K562 (cell line): ENCODE results near the gene FAM149A. TPM values are rescaled to one million over a fixed set of nuclear protein-coding genes. Genes with fewer than 3 reads are reported as not detected.

Experiments
- ATAC-seq: fragments of 200-7000 bp; cut with Tn5 transposase; 3 replicates; pipeline ENCODE4 v1.9.1; 2020; ENCODE audit warnings: moderate library complexity
- BruUV-seq: library from RNA; stranded (reverse); fragments of 400-500 nt; replicated peaks from 2 replicates; lab custom pipeline; 2021; lab: Mats Ljungman, UMichigan
- CTCF ChIA-PET: fragments of 300-600 bp; formaldehyde crosslinking; extraction: SDS; loops from one replicate; lab custom pipeline; 2021; ENCODE audit warnings: low intra/inter-chr PET ratio; lab: Yijun Ruan, JAX
- POLR2A ChIA-PET: fragments of 300-600, 350-650 bp; sonication (Branson Sonifier 250); formaldehyde crosslinking; extraction: SDS; loops from one replicate; lab custom pipeline; 2021; ENCODE audit warnings: antibody characterized with exemption, inconsistent platforms; lab: Yijun Ruan, JAX
- DNase-seq, 4 experiments: peaks; one replicate each; pipeline versions ENCODE4 v3.0.0 to v3.0.0-alpha.2; 2011 to 2018; ENCODE audit warnings: low spot score in 3 of 4, mixed read lengths in 3 of 4; ENCODE audit errors: extremely low read depth in 1 of 4
- FAIRE-seq: peaks from 2 replicates; lab custom pipeline; 2011; peaks lifted over from hg19 to GRCh38; lab: Jason Lieb, UNC
- H2AFZ ChIP-seq: 2 replicates; pipeline ENCODE4 v1.6.0; 2011; ENCODE audit warnings: low read depth, low read length, control low read depth, inconsistent platforms
- H3K27ac ChIP-seq: fragments of 200-600 bp; 3 replicates; pipeline ENCODE4 v1.8.0; 2011; ENCODE audit warnings: low read depth, mild to moderate bottlenecking, control low read depth, inconsistent platforms, low read length, moderate library complexity, mixed read lengths; ENCODE audit errors: extremely low read depth
- H3K27me3 ChIP-seq, 2 experiments: fragments of 300-600 bp in 1 of 2; 2 replicates in 1 of 2; 3 replicates in 1 of 2; pipeline versions ENCODE4 v1.6.0 to v1.8.0; 2011; ENCODE audit warnings: inconsistent platforms in 2 of 2, low read length in 2 of 2, mild to moderate bottlenecking in 1 of 2, mixed read lengths in 1 of 2, moderate library complexity in 1 of 2; ENCODE audit not compliant: control insufficient read depth in 2 of 2, insufficient read depth in 2 of 2
- H3K36me3 ChIP-seq: fragments of 300-600 bp; 3 replicates; pipeline ENCODE4 v1.8.0; 2011; ENCODE audit warnings: mild to moderate bottlenecking, low read length, inconsistent platforms; ENCODE audit not compliant: control insufficient read depth, insufficient read depth
- H3K4me1 ChIP-seq, 2 experiments: fragments of 200-600 bp in 1 of 2; replicated peaks in 1 of 2; 2 replicates in 1 of 2; 3 replicates in 1 of 2; pipeline versions ENCODE4 v1.5.1 to v1.8.0; 2011; ENCODE audit warnings: inconsistent platforms in 2 of 2, low read length in 2 of 2, mild to moderate bottlenecking in 1 of 2, mixed read lengths in 1 of 2, moderate library complexity in 1 of 2; ENCODE audit not compliant: control insufficient read depth in 2 of 2, insufficient read depth in 2 of 2
- H3K4me2 ChIP-seq: 2 replicates; pipeline ENCODE4 v1.6.1; 2011; ENCODE audit warnings: low read length, control low read depth, inconsistent platforms, mixed read lengths; ENCODE audit not compliant: insufficient read depth
- H3K4me3 ChIP-seq: fragments of 200-600 bp; sonication (generic), shearing (Covaris generic); 2 replicates; pipeline ENCODE4 v1.5.1; 2016; ENCODE audit warnings: control low read depth, inconsistent platforms
- H3K79me2 ChIP-seq: fragments of 200-600 bp; 3 replicates; pipeline ENCODE4 v1.8.0; 2011; ENCODE audit warnings: low read length, inconsistent platforms; ENCODE audit not compliant: control insufficient read depth, insufficient read depth
- H3K9ac ChIP-seq, 2 experiments: 2 replicates each; pipeline versions ENCODE4 v1.6.0 to v1.6.1; 2011; ENCODE audit warnings: low read depth in 2 of 2, low read length in 2 of 2, control low read depth in 1 of 2, inconsistent platforms in 1 of 2, mild to moderate bottlenecking in 1 of 2, mixed read lengths in 1 of 2; ENCODE audit not compliant: insufficient read depth in 1 of 2
- H3K9me1 ChIP-seq: one replicate; pipeline ENCODE4 v1.6.0; 2011; ENCODE audit warnings: inconsistent platforms, mild to moderate bottlenecking, low read length, moderate library complexity; ENCODE audit not compliant: control insufficient read depth, insufficient read depth
- H3K9me3 ChIP-seq: replicated peaks from 2 replicates; pipeline ENCODE4 v1.5.1; 2011; ENCODE audit warnings: low read depth, low read length, inconsistent platforms; ENCODE audit not compliant: control insufficient read depth, insufficient read depth
- H4K20me1 ChIP-seq: replicated peaks from 2 replicates; pipeline ENCODE4 v1.6.1; 2011; ENCODE audit warnings: low read length, inconsistent platforms, mixed read lengths; ENCODE audit not compliant: control insufficient read depth, insufficient read depth
- ADNP ChIP-seq: fragments of 200-800 bp; sonication (Bioruptor generic); IDR thresholded peaks from 2 replicates; pipeline ENCODE4 v1.6.1; 2016; ENCODE audit warnings: missing genetic modification characterization, missing compliant biosample characterization
- CREB1 ChIP-seq, 2 experiments: sonication (generic) in 1 of 2; formaldehyde crosslinking in 1 of 2; IDR thresholded peaks; 2 replicates each; pipeline versions ENCODE4 v1.6.1 to v1.8.0; 2012 to 2022; ENCODE audit warnings: inconsistent platforms in 1 of 2, mild to moderate bottlenecking in 1 of 2, missing genetic modification reagents in 1 of 2, moderate library complexity in 1 of 2
- EHMT2 ChIP-seq: fragments of 450-650 bp; IDR thresholded peaks from 2 replicates; pipeline ENCODE4 v1.6.1; 2018; ENCODE audit warnings: antibody characterized with exemption
- HMGXB4 ChIP-seq: sonication (generic); formaldehyde crosslinking; IDR thresholded peaks from 2 replicates; pipeline ENCODE4 v1.8.1; 2023; ENCODE audit warnings: mild to moderate bottlenecking, missing genetic modification reagents
- HNRNPUL1 ChIP-seq: fragments of 200-400 bp; formaldehyde crosslinking; IDR thresholded peaks from 2 replicates; pipeline ENCODE4 v1.6.1; 2017; ENCODE audit warnings: low read length
- PCBP2 ChIP-seq: fragments of 200-400 bp; formaldehyde crosslinking; IDR thresholded peaks from 2 replicates; pipeline ENCODE4 v1.6.1; 2018; ENCODE audit warnings: low read length, low read depth, mild to moderate bottlenecking, moderate library complexity; ENCODE audit not compliant: poor library complexity, severe bottlenecking
- RFX1 ChIP-seq: fragments of 450-650 bp; IDR thresholded peaks from 2 replicates; pipeline ENCODE4 v1.6.1; 2016; ENCODE audit warnings: mild to moderate bottlenecking, moderate library complexity
- RHOXF2B ChIP-seq: fragments of 250-450 bp; sonication (Bioruptor Pico); conservative IDR thresholded peaks from 2 replicates; pipeline ENCODE4 v1.5.1; 2021
- YY1 ChIP-seq, 3 experiments: IDR thresholded peaks; 2 replicates each; pipeline ENCODE4 v1.6.1; 2011; ENCODE audit warnings: low read length in 2 of 3, mild to moderate bottlenecking in 2 of 3, moderate library complexity in 2 of 3, borderline replicate concordance in 1 of 3, control low read depth in 1 of 3, low read depth in 1 of 3; ENCODE audit not compliant: insufficient read depth in 3 of 3, insufficient replicate concordance in 2 of 3, control insufficient read depth in 1 of 3, insufficient read length in 1 of 3; ENCODE audit errors: extremely low read depth in 1 of 3
- ZNF436 ChIP-seq: fragments of 250-450, 450-650 bp; sonication (Bioruptor Pico); formaldehyde crosslinking; IDR thresholded peaks from 2 replicates; pipeline ENCODE4 v1.7.0; 2020; ENCODE audit warnings: mild to moderate bottlenecking
- ZNF561 ChIP-seq: fragments of 450-650 bp; formaldehyde crosslinking; conservative IDR thresholded peaks from 2 replicates; pipeline ENCODE4 v1.4.0; 2020; ENCODE audit warnings: mild to moderate bottlenecking, moderate library complexity
- WGBS: fragments of 100-300 bp; shearing (Covaris generic); methylation state at CpG from one replicate; pipeline ENCODE4 v1.1.6; 2016; ENCODE audit warnings: low coverage, mixed read lengths; ENCODE audit not compliant: insufficient coverage; ENCODE audit errors: missing lambda C conversion rate; 5-methylcytosine and 5-hydroxymethylcytosine counted together
- in situ Hi-C: fragments of 300-500 bp; cut with MboI; formaldehyde crosslinking; loops from 4 replicates; pipeline ENCODE4 v1.15.0; 2018; ENCODE audit warnings: inconsistent platforms, mixed read lengths
- intact Hi-C: fragments of 100-400 bp; cut with micrococcal nuclease; formaldehyde crosslinking; loops from 2 replicates; pipeline ENCODE4 v1.14.2; 2022
- polyA plus RNA-seq, 8 experiments: library from polyadenylated mRNA; depleted of rRNA in 4 of 8; stranded (reverse) in 5 of 8; unstranded in 3 of 8; fragments of >200 nt; fragmentation: Nextera tagmentation in 2 of 8; fragmentation: Illumina TruSeq in 1 of 8; extraction: Ambion mirVana in 2 of 8; extraction: Trizol in 1 of 8; gene quantifications; 2 replicates each; pipeline versions ENCODE4 v1.2.1 to v1.2.3, GENCODE V29; 2011 to 2014; ENCODE audit warnings: inconsistent platforms in 1 of 8, missing spikeins in 1 of 8
- total RNA-seq, 7 experiments: library from RNA; depleted of rRNA in 6 of 7; stranded (reverse); fragments of >200 nt in 6 of 7; fragmentation: Illumina TruSeq in 2 of 7; extraction: Trizol in 2 of 7; gene quantifications; 2 replicates each; pipeline versions ENCODE4 v1.2.1 to v1.2.3, GENCODE V29; 2011 to 2021; ENCODE audit warnings: low replicate concordance in 1 of 7
- TF ChIP-seq, protein P1 (sequence below): sonication (generic); formaldehyde crosslinking; IDR thresholded peaks from 2 replicates; pipeline ENCODE4 v1.8.0; 2022; ENCODE audit warnings: missing genetic modification reagents, mild to moderate bottlenecking, moderate library complexity, borderline replicate concordance

Gene FAM149A
- total and polyA plus RNA-seq, 9 of the 15 experiments (the other 6 are each of a cell fraction or from before 2014, with no cell fraction given): not detected

GRCh38 chr4:186188107-186188506, 83.6 kb downstream of the FAM149A start:
- Histone ChIP-seq H3K4me3 (no peak overlapping the region), H3K27me3 (no peaks in the 10 kb centered on the region; a peak in 1 of 5 replicates), H3K36me3 (no peaks in the 10 kb centered on the region), H3K79me2 (peaks cover 23% of the 10 kb centered on the region), H3K9ac (no peak overlapping the region), H3K27ac (no peak overlapping the region), H3K4me1 (peaks cover 13 to 16% of the 10 kb centered on the region in 2 experiments), H3K4me2 (no peak overlapping the region), H3K9me3 (no peaks in the 10 kb centered on the region), H2AFZ (no peak overlapping the region), H4K20me1 (no peaks in the 10 kb centered on the region), H3K9me1 (no peaks in the 10 kb centered on the region)
- ChIA-PET CTCF (no interaction called here), POLR2A (no interaction called here)
- 56% methylated on average over 3 of the region's 3 CpGs for WGBS
- no peak for FAIRE-seq
- TF ChIP-seq RFX1: no peak
- ATAC-seq: no peak
- in situ Hi-C loops (no loop called here), intact Hi-C loops (no loop called here)
- peak in 1 of 4 experiments; percentile 1 for DNase-seq
- no TSS peak for BruUV-seq

DNA sequence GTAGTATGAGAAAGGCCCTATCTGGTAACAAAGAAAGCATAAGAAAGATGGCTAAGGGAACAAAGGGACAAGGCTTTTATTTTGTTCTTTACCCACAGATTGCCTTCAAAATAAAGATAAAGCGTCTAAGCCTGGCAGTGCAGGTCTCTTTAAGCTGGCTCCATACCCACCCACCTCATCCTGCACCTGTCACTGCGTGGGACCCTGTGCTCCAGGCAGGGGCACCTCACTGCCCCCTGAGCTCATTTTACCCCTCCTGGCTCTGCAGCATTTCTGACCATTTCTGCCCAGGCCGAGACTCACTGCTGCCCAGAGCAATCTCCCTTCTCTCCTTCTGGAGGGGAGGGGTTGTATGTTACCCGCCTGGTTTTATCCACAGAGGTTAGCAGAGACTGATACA, 85.2 kb downstream of the FAM149A start:
- no peaks in the 10 kb centered on the region for H3K9me3 ChIP-seq
- H3K27me3 ChIP-seq: no peaks in the 10 kb centered on the region; a peak in 1 of 5 replicates
- no peaks in the 10 kb centered on the region for H3K36me3 ChIP-seq
- peaks cover 23% of the 10 kb centered on the region for H3K79me2 ChIP-seq
- H4K20me1 ChIP-seq: no peaks in the 10 kb centered on the region
- in situ Hi-C loops (no loop called here), intact Hi-C loops (no loop called here)
- WGBS: 80% methylated on average over 3 of the region's 4 CpGs
- no peak overlapping the region for H3K4me3 ChIP-seq
- DNase-seq (peak in 1 of 4 experiments; percentile 6), ATAC-seq (no peak), FAIRE-seq (no peak)
- H3K4me2 ChIP-seq: peak overlapping the region; percentile 90; the same call in 1 of the 2 replicates
- BruUV-seq: no TSS peak
- ChIA-PET POLR2A (interaction anchor here (1.8 kb wide), 1 partner anchor 12 kb away, joined by 4 read pairs; no protein-coding TSS in a partner anchor), CTCF (no interaction called here)
- 0 out of 2 replicates have a peak overlapping the region, but pooled peaks have one; percentile 97 for H2AFZ ChIP-seq
- peak overlapping the region in 1 of 2 experiments; percentile 76; a peak in 1 of 4 replicates for H3K9ac ChIP-seq
- H3K27ac ChIP-seq: no peak overlapping the region
- no peaks in the 10 kb centered on the region for H3K9me1 ChIP-seq
- peaks cover 13 to 16% of the 10 kb centered on the region in 2 experiments for H3K4me1 ChIP-seq
- TF ChIP-seq EHMT2 (no peak), CREB1 (IDR thresholded peaks at IDR 0.05) (no peak), CREB1 (CRISPR knock-in tag; IDR thresholded peaks at IDR 0.05) (no peak), RHOXF2B (no peak), YY1 (IDR thresholded peaks at IDR 0.05; ENCODE audit: borderline replicate concordance in 1 of 3, control insufficient read depth in 1 of 3, extremely low read depth in 1 of 3, insufficient read depth in 3 of 3, insufficient read length in 1 of 3, insufficient replicate concordance in 2 of 3, low read depth in 1 of 3, low read length in 2 of 3) (no peak), ZNF436 (no peak), HMGXB4 (CRISPR knock-in tag) (no peak), PCBP2 (no peak), ADNP (tag) (no peak), HNRNPUL1 (no peak), ZNF561 (CRISPR knock-in tag) (no peak)
- TF ChIP-seq, protein P1, sequence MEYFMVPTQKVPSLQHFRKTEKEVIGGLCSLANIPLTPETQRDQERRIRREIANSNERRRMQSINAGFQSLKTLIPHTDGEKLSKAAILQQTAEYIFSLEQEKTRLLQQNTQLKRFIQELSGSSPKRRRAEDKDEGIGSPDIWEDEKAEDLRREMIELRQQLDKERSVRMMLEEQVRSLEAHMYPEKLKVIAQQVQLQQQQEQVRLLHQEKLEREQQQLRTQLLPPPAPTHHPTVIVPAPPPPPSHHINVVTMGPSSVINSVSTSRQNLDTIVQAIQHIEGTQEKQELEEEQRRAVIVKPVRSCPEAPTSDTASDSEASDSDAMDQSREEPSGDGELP (CRISPR knock-in tag): no peak
